IPS-11a (cell line): ENCODE measurements around the gene OR5H2.
"Not testable (repeated sequence)": the region's sequence is repeated elsewhere in the genome, so short reads cannot be mapped to it uniquely, and the experiment has no call there.

Experiments used
- H3K4me3 ChIP-seq: one replicate; pipeline ENCODE4 v1.5.1; 2013; ENCODE audit warnings: low read depth, low read length, control low read depth

OR5H2 gene

GRCh38 chr3:98282205-98282604 is at the start of gene OR5H2:
Gene OR5H2 (plus strand): TSS chr3:98282505. CDS start chr3:98282903, 398 bp downstream.
- no peak within 1 kb of the TSS for H3K4me3 ChIP-seq

DNA sequence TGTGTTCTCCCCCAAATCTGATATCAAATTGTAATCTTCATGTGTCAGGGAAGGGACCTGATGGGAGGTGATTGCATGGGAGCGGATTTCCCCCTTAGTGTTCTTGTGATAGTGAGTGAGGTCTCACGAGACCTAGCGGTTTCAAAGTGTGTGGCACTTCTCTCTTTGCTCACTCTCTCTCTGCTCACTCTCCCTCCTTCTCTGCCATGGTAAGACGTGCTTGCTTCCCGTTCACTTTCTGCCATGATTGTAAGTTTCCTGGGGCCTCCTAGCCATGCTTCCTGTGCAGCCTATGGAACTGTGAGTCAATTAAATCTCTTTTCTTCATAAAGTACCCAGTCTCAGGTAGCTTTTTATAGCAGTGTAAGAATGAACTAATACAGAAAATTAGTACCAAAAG is 48.8 kb upstream of the OR5H2 start:
- no peak overlapping the region for H3K4me3 ChIP-seq

- H3K4me3 ChIP-seq, result no peak overlapping the region
Observed at GRCh38 chr3:98240131-98240530, 42.2 kb upstream of the OR5H2 start.

DNA sequence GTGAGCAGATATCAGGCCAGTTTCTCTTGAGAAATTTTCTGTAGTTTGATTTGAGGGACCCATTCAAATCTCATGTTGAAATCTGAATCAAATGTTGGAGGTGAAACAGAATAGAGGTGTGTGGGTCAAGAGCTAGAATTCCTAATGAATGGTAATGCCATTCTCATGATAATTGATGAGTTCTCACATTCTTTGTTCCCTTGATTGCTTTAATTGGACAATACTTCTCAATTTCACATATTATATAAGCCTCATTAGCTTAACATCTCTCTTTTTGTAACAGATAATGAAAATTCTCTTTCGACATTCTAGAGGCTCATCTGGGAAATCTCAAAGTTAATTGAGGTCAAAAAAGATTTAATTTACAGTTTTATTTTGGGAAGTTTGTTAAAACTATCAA is 40.1 kb upstream of the OR5H2 start:
- no peak overlapping the region for H3K4me3 ChIP-seq

GRCh38 chr3:98243843-98244242 is 38.5 kb upstream of the OR5H2 start:
- H3K4me3 ChIP-seq, result no peak overlapping the region

GRCh38 chr3:98246142-98246541 is 36.2 kb upstream of the OR5H2 start:
- no peak overlapping the region for H3K4me3 ChIP-seq

DNA sequence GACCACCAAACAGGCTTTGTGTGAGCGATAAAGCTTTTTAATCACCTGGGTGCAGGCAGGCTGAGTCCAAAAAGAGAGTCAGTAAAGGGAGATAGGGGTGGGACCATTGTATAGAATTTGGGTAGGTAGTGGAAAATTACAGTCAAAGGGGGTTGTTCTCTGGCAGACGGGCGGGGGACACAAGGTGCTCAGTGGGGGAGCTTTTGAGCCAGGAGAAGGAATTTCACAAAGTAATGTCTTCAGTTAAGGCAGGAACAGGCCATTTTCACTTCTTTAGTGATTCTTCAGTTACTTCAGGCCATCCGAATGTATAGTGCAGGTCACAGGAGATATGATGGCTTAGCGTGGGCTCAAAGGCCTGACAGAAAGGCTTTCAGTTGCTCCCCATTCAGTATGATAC is 26.3 kb upstream of the OR5H2 start:
- H3K4me3 ChIP-seq, result not testable (repeated sequence)

GRCh38 chr3:98259707-98260106 is 22.6 kb upstream of the OR5H2 start:
- no peak overlapping the region for H3K4me3 ChIP-seq

GRCh38 chr3:98262046-98262445 is 20.3 kb upstream of the OR5H2 start:
- H3K4me3 ChIP-seq, result no peak overlapping the region

GRCh38 chr3:98263944-98264343 is 18.4 kb upstream of the OR5H2 start, which contains the start of gene OR5H6:
Gene OR5H6 (plus strand): TSS chr3:98264244. CDS start chr3:98264333, 89 bp downstream.
- H3K4me3 ChIP-seq, result no peak within 1 kb of the TSS

GRCh38 chr3:98269846-98270245 is 12.5 kb upstream of the OR5H2 start:
- H3K4me3 ChIP-seq, result no peak overlapping the region

- no peak overlapping the region for H3K4me3 ChIP-seq
Observed at GRCh38 chr3:98272126-98272525, 10.2 kb upstream of the OR5H2 start.

- H3K4me3 ChIP-seq, result no peak overlapping the region
Observed at GRCh38 chr3:98274914-98275313, 7.4 kb upstream of the OR5H2 start.

DNA sequence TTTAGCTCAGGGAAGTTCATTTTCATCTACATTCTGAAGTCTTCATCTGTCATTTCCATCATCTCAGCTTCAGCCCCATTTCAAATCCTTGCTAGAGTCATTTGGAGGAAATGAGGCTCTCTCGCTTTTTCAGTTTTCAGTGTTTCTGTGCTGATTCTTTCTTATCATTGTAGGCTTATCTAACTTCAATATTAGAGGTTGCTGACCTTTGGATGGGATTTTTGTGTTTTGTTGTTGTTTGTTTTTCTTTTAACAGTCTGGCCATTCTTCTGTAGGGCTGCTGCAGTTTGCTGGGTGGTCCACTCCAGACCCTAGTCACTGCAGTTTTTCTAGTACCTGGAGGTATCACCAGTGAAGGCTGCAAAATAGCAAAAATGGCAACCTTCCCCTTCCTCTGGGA is 8.6 kb downstream of the OR5H2 start:
- no peak overlapping the region for H3K4me3 ChIP-seq

DNA sequence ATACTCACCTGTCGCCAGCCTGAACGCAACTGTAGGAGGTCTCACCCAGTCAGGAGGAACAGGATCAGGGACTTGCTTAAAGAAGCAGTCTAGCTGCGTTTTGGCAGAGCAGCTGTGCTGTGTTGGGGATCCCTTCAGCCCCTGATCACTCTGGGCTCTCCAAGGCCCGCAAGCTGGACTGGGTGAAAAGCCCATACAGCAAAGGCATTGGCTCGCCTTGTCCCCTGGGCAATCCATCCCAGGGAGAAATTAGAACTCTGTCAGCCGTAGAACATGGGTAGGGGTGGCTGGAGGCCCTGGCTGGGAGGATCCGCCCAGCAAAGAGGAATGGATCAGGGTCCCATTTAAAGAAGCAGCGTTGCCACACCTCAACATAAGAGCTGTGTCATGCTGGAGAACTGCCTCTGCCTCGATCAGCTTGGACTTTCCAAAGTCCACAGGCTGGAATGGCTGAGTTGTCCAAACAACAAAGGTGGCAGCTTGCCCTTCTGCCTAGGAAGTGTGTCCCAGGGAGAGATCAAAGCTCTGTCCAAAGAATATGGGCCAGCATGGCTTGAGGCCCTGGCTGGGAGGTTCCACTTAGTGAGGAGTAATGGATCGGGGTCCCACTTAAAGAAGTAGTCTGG is 9.1 kb downstream of the OR5H2 start:
- no peak overlapping the region for H3K4me3 ChIP-seq

- no peak overlapping the region for H3K4me3 ChIP-seq
Observed at GRCh38 chr3:98322101-98322500, 39.8 kb downstream of the OR5H2 start.

- no peak overlapping the region for H3K4me3 ChIP-seq
Observed at GRCh38 chr3:98322686-98323085, 40.4 kb downstream of the OR5H2 start.

DNA sequence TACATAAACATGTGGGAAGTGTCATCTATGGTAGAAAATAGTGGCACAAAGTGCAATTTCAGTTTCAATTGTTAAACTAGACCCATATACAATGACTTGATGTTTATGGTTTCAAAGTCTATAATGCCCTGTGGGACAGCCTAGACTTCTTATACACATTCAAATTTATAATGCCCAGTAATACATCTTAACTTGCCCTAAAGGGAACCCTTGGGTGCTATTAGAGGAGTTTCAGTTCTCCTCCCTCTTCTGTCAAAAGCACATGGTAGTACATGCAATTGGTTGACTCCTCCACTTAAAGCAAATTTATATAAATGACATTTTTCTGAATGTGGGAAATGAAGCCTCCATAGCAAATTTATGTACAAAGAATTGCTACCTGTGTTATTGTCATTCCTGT is 41.1 kb downstream of the OR5H2 start:
- no peak overlapping the region for H3K4me3 ChIP-seq

GRCh38 chr3:98325055-98325454 is 42.8 kb downstream of the OR5H2 start:
- H3K4me3 ChIP-seq, result peak overlapping the region; percentile 28

DNA sequence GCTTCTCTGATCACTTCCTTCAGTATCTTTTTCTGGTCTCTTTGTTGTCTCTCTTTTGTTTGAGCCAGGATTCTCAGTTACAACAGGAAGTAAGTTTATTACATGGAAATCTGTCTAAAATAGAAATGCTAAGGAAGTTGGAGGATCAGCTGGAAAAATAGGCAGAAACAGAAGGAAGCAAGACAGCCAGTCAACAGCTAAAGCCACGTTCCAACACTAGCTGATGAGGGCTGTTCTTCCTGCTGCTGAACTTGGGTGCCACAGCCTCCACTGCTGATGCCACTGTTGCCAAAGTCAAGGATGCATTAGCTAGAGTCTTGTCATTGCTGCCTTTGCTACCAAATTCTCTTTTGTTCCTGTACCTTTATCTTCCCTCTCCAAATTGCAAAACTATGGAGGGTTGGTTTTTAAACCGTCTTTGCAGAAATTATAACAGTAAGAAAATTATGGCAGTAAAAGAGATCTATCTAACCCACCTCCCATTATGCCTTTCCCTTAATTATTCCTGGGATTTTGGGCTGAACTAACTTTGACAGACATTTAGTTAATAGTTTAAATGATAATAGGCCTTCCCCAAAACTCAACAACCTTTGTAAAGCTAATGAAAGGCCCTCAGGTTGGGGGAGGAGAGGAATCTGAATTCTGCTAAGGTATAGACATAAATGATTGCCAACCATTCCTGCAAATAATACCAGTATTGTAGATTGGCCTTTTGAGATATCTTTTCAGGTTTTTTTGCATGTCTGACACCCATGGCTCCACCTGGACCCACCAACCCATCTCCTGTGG is 44.0 kb downstream of the OR5H2 start:
- H3K4me3 ChIP-seq, result no peak overlapping the region

- H3K4me3 ChIP-seq, result no peak overlapping the region
Observed at GRCh38 chr3:98326945-98327344, 44.6 kb downstream of the OR5H2 start.

DNA sequence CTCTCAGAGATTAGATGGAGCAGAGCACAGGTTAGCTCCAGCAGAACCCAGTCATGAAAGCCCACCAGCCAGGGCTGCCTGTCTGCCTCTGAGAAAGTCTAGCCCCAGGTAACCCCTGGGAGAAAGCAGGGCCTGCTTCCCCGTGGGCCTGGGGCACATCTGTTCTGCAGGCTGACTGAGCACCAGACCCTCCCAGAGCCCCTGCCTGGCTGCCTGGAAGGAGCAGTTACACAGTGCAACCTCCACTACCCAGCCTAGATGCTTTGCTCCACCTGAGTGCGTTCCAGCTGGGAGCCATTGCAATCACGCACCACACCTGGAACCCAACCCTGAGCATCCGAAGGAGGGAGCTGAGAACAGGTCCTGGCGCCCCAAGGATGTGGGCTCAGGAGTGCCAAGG is 46.6 kb downstream of the OR5H2 start:
- H3K4me3 ChIP-seq, result no peak overlapping the region
